Choroid plexus epithelial cell (primary cell): ENCODE results near the gene LRP1-AS.

ENCODE experiments used
- DNase-seq: peaks from one replicate; pipeline ENCODE4 v3.0.0-alpha.2; 2010; ENCODE audit warnings: low read depth
- H3K4me3 ChIP-seq: 2 replicates; pipeline ENCODE4 v1.5.1; 2011; ENCODE audit warnings: low read depth, mild to moderate bottlenecking, control low read depth, low read length, moderate library complexity
- TF ChIP-seq, protein P1 (sequence below): conservative IDR thresholded peaks from 2 replicates; pipeline ENCODE4 v1.5.1; 2011; ENCODE audit warnings: low read depth, mild to moderate bottlenecking, control low read depth, inconsistent platforms, low read length, moderate library complexity

The LRP1-AS gene

DNA sequence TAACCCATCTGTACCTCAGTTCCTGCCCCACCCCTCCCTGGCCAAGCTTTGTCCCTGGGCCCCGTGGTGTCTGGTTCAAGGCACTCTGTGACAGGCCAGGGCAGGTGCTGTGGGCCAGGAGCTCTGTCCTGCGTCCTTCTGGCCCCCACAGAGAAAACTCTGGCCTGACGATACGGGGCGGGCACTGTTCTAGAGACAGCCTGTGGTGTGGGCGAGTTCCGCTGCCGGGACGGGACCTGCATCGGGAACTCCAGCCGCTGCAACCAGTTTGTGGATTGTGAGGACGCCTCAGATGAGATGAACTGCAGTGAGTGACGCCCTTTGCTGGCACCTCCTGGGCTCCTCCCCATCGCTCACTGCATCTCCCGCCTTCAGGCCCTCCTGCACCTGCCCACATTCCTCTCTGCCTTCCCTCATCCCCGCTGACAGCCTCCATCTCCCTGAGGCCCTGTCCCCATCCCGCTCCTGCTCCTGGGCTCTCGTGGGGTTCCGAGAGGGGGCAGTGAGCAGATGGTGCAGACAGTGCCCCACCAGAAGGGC, 46.4 kb upstream of the LRP1-AS start:
- no peak overlapping the region for H3K4me3 ChIP-seq
- TF ChIP-seq, protein P1, sequence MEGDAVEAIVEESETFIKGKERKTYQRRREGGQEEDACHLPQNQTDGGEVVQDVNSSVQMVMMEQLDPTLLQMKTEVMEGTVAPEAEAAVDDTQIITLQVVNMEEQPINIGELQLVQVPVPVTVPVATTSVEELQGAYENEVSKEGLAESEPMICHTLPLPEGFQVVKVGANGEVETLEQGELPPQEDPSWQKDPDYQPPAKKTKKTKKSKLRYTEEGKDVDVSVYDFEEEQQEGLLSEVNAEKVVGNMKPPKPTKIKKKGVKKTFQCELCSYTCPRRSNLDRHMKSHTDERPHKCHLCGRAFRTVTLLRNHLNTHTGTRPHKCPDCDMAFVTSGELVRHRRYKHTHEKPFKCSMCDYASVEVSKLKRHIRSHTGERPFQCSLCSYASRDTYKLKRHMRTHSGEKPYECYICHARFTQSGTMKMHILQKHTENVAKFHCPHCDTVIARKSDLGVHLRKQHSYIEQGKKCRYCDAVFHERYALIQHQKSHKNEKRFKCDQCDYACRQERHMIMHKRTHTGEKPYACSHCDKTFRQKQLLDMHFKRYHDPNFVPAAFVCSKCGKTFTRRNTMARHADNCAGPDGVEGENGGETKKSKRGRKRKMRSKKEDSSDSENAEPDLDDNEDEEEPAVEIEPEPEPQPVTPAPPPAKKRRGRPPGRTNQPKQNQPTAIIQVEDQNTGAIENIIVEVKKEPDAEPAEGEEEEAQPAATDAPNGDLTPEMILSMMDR = no peak
- DNase-seq = no peak

DNA sequence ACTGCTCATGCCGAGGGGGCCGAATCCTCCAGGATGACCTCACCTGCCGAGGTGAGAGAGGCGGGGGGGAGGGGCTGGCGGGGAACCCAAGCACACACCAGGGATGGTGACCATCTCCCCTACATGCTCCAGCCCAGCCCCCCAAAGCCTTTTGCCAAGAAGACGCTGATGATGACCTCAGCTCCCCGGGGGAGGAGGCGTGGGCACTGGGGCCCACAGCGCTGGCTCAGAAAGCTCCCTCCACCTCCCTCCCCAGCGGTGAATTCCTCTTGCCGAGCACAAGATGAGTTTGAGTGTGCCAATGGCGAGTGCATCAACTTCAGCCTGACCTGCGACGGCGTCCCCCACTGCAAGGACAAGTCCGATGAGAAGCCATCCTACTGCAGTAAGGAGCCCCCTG, 45.5 kb upstream of the LRP1-AS start:
- no peak for DNase-seq
- TF ChIP-seq, protein P1 = no peak
- H3K4me3 ChIP-seq = no peak overlapping the region

DNA sequence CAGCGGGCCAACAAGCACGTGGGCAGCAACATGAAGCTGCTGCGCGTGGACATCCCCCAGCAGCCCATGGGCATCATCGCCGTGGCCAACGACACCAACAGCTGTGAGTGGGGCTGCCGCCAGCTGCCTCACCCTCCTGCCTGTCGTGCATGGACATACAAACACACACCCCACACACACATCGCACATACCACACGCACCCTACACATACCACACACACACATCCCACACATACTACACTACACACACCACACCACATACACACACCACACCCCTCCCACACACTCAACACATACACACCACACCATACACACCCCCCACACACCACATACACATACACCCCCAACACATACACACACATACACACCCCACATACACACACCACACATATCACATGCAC, 44.0 kb upstream of the LRP1-AS start:
- TF ChIP-seq, protein P1 = no peak
- DNase-seq = no peak
- no peak overlapping the region for H3K4me3 ChIP-seq

DNA sequence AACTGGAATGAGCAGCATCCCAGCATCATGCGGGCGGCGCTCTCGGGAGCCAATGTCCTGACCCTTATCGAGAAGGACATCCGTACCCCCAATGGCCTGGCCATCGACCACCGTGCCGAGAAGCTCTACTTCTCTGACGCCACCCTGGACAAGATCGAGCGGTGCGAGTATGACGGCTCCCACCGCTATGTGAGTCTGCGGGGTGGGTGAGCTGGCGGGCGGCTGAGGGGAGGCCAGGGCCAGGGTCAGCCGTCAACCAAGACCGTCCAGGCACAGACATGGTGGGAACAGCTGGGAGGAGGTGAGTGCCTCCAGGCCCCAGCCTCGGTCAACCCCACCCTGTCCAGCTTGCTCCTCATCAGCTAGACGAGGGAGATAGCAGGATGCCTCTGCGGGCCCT, 43.4 kb upstream of the LRP1-AS start:
- DNase-seq = no peak
- H3K4me3 ChIP-seq = no peak overlapping the region
- TF ChIP-seq, protein P1 = no peak

DNA sequence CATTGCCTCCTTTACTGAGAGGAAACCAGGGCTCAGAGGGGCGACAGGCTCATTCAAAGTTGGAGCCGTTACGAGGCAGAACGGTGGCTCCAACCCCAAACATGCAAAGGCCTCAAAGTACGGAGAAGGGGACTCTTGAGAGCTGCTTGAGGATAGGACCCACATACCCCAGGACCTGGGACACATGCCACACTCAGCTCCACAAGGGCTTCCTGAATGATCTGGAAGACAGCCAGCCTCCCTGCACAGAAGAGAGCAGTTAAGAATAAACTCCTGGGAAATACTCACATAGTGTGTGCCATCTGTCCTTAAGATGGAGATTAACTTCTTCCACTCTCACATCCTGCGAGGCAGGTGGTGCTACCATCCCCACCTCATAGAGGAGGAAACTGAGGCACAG, 42.6 kb upstream of the LRP1-AS start:
- DNase-seq = peak; percentile 50
- TF ChIP-seq, protein P1 = no peak
- H3K4me3 ChIP-seq = no peak overlapping the region

DNA sequence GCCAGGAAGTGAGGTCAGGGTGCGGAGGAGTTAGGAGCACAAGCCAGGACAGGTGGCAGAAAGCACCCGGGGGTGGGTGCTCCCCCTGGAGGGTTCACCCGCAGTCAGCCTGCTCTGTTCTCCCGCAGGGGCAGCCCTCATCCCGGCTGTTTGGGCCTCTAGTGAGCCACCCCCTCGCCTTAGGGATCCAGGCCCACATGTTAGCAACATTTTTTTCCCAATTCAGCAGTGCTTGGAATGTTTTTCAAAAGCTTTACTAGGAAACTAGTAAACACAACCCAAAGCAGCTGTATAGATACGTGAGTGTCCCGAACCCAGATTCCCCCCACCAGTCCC, 40.6 kb upstream of the LRP1-AS start:
- no peak for DNase-seq
- TF ChIP-seq, protein P1 = no peak

DNA sequence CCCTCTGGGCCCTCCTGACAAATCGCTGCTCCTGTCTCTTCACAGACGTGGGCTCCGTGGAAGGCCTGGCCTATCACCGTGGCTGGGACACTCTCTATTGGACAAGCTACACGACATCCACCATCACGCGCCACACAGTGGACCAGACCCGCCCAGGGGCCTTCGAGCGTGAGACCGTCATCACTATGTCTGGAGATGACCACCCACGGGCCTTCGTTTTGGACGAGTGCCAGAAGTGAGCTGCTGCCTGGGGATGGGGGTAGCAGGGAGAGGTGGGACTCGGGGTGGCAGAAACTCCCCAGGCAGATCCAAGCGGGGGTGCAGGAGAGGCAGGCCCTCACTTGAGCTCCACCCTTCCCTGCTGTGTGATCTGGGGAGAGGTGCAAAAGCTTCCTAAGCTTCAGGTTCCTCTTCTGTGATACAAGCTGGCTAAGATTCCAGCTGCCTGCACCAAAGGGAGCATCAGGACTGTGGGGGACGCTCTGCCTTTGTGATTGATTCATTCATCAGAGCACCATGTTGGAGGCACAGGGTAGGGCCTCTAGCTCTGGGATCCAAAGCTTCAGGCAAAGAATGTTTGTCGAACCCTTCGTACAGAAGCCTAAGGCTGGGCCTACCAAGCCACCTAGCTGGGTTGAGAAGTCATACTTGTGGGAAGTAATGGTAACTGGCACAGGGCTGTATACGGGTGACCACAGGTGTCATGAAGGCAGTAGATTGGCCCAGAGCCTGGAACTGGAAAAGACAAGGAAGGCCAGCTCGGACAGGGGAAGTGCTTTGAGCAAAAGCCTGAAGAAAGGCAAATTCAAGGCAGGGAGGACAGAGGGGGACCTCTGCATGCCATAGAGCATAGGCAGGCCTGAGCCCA, 40.0 kb upstream of the LRP1-AS start:
- H3K4me3 ChIP-seq = no peak overlapping the region
- no peak for DNase-seq
- TF ChIP-seq, protein P1 = no peak

More for the DNA sequence above, 40.6 kb upstream of the LRP1-AS start:
- H3K4me3 ChIP-seq = no peak overlapping the region
